HS-27A (cell line): Measurements from ENCODE around the gene KRT7.
"Not testable (repeated sequence)": the region's sequence is repeated elsewhere in the genome, so short reads cannot be mapped to it uniquely, and the experiment has no call there.

Experiments used
- DNase-seq: peaks from one replicate; pipeline ENCODE4 v3.0.0-alpha.2; 2012; ENCODE audit warnings: low read depth, missing footprints

KRT7 gene

DNA sequence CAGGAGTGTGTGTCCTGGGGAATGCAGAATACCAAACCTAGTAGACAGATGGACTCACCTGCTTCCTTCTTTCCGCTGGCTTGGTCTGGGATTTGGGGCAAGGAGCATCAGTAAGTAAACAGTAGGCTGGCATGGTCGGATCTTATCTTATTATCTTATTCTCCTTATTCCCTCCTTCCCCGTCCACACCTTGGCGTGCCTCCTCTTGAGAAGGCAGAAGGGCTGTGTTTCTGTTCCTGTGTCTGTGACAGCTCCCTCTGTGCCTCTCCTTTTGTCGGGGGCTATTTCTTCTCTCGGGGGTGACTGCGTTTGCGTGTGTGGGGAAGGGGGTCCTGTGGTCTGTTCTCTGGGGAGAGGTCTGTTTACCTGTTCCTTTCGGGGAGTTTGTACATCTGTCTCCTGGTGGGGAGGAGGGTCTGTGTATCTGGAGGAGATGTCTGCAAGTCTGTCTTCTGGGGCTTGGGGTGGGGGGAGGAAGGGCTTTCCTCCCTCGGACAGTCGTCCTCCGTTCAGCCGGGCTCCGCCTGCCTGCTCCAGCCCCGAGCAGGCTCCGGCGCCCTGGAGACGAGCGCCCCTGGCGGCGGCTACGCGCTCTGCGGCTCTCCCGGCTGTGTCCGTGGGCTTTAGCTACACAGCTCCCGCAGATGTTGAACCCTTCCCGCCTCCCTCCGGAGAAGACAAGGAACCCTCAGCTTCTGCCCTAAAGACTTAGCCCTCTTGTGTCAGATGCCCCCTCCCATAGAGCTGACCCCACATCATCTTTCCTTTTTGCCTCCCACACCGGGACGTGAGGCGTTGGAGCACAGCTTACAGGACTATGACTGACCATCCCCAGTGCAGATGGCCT, 45.8 kb downstream of the KRT7 start:
- DNase-seq, result no peak

DNA sequence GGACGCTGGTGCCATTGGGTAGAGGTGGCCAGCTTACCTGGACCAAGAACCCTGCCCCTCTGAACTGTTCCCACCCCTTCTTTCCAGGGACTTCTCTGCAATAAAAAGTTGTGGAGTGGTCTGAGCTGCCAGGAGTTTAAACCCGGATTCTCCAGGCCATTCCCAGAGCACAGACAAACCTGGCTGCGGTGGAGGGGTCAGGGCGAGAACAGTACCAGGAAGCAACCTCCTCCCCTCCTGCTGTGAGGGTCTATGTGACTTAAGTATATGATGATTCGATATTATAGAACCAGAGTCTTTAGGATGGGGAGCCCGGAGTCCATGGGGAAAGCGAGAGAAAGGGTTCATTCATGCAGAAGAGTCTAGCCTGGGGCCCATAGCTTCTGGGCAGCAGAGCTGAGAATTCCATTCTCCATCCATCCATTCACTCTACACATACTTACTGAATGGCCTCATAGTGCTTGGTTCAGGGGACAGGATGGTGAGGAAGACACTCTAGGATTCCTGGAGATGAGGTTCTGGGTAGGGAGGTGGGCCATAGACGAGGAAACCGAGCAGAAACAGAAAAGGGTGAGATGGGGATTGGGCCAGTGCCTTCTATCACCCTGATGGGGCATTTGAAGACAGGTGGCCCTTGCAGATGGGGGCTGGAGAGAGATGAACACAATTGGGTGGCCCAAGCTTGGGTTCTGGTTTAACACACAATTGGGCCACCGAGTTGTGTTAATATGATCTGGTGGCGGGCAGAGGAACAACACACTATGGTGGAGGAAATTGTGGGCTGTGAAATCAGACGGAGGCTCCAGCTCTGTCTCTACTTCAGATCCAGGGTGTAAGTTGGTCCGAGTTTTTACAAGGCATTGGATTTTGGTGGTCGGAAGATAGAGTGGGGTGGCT, 46.6 kb downstream of the KRT7 start:
- no peak for DNase-seq

DNA sequence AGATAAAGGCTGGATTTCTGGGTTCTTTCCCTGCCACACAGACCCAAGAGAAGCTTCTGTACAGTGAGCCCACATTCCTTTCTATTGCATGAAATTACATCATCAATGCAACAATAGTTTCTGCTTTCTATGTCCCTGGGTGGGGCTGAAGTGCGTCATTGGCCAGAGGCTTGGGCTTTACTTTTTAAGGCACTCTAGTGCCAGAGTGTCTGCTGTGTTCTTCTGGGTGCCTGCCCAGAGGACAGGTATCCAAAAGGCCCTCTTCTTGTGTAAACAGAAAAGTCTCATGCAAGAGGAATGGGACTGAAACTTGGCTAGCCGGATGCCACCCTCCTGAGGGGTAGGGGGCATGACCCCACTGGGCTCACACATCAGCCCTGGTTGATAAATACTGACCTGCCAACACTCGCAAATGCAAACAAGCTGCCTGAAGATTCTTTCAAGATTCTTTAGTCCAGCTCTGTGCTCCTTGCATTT, 47.3 kb downstream of the KRT7 start:
- peak; percentile 94 for DNase-seq

DNA sequence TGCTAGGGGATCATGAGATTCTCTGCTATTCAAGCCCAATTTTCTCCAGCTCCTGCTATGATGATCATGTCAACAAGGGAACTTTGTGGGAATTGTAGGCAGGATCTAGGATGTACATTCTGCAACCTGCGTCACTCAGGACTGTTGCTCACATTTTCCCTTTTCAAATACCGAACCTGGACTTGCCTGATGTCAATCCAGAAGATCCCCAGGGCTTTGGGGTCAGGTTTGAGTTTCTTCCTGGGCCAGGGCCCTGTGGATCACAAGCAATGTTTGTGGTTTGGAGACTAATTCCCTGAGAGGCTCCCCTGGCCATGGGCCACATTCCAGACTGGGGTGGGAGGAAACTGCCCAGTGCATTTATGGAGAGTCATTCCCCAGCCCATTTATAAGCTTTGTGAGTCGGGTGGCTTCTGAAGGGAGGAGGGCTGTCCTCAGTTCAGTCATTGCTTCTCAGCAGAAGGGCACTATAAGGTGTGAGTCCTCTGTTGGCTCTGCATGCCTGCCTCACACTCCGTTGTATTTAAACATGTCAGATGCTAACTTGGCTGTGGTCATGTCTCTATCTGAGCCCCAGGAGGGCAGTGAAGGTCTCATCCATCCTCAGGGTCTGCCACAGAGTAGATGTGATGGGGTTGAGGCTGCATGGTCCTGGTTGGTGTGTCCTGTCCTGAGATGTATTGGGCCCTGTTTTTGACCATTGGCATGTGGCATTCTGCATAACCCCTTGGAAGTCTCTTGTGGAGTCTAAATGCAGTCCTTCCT, 47.9 kb downstream of the KRT7 start:
- peak; percentile 97 for DNase-seq

DNA sequence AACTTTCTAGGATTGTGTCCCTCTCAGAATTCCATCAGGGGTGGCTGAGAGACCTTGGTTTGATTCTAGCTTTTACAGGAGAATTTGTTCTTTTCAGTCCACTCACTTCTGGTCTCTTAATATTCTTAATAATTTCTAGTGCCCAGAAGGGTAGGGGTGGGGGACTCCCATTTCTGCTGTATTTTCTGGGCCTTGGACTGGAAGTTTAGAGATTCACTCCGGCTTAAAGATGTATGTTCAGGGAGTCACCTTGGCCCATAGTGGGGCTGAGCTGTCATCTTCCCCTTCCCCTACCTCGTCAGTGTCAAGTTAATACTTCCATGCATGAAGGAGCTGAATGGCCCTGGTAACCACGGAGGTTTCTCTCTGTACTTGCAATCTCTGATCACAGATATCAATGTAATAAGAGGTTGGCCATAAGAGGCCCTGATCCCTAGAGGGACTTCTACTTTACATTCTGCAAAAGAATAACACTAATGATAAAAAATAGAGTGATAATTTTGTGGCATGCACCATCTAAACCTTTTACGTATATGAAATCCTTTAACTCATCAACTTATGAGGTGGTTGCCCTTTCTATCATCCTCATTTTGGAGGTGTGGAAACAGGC, 51.6 kb downstream of the KRT7 start:
- DNase-seq, result no peak

DNA sequence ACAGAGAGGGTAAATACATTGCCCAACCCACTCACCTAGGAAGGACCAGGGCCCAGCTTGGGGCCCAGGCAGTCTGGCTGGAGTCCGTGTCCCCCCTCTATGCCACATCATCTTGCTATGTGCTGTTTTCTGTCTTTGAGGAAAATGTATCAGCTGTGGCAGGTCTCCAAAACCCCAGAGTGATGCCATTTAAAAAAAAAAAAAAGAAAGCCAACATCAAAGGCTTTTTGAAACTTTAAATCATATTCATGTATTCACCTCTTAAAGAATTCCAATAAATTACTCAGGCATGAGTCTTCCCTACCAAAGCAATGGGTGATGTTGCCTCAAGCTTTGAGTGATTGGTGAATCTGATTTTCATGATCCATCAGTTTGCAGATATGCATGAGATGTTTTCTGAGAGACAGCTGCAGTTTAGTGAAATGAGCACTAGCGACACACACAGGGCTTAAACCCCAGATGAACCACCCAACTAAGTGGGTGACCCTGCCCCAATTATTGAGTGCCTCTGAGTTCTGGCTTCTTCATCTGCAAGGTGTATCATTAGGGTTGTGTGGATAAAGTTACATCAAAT, 52.2 kb downstream of the KRT7 start:
- peak; percentile 87 for DNase-seq

DNA sequence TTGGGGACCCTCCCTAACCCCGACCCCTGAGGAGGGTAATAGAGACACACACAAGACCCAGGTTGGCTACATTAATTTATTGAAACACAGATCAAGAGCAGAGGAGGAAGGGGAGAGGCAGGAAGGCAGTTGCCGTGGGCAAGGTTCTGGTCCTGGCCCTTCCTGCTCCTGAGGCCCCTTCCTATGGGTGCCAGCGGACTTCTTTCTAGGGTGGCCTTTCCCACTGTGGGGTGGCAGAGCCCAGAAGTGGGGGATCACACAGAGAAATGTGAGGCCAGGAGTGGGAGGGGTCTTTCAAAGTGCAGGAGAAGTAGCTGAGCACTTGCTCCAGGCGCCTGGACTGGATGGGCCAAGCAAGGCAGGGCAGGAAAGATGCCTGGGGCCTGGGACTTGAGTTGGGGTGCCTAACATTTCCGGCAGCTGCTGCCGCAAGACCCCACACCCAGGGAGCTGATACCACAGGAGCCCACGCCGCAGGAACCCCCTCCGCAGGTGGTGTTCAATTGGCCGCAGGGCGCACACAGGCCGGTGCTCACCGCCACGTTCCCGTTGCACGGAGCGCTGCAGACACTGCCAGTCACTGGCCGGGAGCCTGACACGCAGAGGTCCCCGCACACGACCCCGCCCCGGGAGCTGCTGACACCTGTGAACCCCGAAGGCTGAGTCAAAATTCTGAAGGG, 52.9 kb downstream of the KRT7 start:
- DNase-seq, result no peak

DNA sequence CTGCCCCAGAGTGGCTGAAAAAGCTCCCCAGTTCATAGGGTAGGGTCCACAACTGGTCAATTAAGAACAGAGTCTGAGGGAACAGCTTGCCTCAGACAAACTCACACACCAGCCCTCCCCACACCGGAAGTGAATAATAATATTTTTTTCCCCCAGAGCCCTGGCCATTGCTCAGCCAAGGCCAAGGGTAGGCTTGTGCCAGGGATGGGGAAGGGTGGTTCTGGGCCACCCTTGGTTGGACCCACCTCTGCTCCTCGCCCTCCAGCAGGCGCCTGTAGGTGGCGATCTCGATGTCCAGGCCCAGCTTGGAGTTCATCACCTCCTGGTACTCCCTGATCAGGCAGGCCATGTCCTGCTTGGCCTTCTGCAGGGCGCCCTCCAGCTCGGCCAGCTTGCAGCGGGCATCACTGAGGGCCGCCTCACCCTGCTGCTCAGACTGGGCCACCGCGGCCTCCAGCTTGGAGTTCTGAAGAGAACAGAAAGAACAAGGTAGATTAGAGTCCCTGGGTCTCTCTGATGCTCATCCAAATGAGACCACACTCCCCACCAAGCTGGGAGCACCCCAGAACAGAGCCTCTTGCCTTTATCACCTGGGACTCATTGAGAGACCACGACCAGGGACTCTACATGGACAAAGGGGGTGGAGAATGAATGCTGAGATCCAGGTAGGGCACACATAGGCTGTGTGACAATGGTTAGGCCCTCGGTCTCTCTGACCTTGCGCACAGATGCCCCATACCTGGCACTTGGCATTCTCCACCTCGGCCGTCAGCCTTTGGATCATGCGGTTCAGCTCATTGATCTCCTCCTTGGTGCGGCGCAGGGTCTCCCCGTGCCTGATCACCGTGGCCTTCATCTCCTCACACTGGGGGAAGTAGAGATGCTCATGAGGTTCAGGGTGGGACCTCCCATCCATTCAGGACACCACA, 54.1 kb downstream of the KRT7 start:
- not testable (repeated sequence) for DNase-seq

DNA sequence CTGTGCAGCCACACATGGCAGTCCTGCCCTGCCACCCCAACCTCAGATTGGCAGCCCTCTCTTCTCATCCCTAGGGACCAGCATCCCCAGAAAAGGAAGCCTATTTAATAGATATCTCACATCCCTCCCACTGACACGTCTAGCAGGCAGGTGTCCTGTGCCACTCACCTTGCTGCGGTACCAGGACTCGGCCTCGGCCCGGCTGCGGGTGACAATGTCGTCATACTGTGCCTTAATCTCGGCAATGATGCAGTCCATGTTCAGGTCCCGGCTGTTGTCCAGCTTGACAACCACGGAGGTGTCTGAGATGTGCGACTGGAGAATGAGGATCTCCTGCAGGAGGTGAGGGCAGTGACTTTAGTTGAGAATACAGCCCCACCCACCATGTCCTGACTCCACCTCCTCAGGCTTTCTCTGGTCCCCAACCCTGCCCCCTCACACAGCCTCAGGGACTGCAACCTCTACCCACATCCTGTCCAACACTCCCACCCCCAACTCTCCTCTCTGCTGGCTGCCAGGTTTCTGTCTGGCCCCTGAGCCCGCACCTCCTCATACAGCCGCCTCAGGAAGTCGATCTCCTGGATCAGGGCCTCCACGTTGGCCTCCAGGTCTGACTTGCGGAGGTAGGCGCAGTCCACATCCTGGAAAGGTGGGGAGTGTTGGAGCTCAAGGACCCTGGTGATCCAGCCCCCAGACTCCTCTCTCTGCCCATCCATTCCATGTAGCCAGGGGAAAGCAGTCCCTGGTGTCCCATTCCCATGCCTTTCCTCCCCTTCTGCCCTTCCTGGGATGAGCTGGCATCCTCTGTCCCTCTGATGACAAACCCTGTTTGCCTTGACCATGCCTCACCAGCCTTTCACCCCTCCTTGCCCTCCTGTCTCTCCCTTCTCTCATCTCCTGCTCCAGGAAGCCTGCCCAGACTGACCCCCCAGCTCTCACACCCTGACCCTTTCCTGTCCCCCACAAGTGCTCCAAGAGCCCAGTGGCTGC, 55.1 kb downstream of the KRT7 start:
- DNase-seq, result not testable (repeated sequence)

DNA sequence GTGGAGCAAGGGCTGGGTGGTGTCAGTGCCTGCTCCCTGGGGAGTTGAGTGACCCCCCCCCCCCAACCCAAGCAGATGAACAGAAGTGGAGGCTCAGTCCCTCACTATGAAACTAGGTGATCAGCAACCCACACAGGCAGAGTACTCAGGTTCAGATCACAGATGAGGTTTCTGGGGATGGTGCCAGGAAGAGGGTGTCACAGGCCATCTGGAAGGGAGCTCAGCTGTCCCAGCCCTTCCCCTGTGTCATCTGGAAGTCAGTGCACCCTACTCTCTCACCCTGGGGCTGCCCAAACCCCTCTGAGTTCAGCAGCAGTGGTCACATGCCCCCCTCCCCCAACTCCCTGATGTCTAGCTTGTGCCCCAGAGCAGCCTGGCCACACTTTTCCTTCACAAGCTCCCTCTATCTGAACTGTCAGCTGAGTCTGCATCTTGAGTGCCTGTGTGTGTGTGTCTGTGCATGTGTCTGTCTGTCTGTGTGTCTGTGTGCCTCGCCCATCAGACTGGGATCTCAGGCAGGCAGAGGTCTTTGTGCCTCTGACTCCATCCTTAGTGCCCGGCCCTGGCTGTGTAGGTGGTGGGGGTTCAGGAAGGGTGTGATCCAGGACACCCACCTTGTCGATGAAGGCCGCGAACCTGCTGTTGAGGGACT, 57.6 kb downstream of the KRT7 start:
- DNase-seq, result not testable (repeated sequence)

DNA sequence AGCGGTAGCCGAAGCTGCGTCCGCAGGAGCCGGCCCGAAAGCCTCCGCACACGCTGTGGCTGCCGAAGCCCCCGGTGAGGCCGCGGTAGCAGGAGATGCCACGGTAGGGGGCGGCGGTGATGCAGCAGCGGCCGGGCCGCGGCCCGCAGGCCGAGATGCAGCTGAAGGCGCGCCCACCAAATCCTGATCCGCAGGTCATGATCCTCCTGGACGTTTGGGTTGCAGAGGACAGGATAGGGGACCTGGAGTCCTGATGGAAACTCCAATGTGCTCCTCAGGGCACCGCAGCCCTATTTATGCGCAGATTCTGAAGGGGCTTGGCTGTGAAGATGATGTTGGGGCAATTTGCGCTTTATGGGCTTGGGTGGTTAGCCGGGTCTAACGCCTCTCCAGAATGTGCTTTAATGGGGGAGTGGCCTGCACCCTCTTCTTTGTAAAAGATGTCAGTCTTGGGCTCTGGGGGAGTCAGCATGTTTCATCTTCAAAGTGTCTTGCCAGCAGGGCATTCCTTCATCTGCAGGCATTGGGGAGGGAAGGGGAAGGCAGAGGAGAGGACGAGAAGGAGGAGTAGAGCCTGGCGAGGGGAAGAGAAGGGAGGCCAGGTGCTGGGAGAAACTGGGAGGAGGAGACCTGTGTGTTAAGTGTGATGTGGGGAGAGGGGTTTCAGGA, 58.4 kb downstream of the KRT7 start, which contains the start of gene KRT81:
Gene KRT81 (minus strand): TSS at position 268 of the 669 bp plus-strand sequence. CDS start 69 bp downstream, at position 199.
- DNase-seq, result no peak

DNA sequence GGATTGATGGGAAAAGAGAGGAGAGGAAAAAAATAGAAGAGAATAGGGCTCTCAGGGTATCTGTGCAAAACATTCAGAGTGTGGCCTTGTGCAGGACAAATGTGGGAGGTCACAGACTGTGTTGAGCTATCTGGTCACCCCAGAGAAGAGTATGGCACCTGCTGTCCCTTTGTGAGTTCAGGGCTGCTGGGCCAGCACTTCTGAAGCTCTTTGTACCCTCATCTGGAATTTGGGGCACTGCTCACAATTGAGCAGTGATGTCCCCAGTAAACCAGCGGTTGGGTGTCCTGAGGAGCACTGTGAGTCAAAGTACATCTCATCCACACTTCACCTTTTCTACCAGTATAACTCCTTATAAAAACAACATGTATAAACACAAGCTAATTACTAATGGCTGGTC, 60.9 kb downstream of the KRT7 start:
- no peak for DNase-seq

DNA sequence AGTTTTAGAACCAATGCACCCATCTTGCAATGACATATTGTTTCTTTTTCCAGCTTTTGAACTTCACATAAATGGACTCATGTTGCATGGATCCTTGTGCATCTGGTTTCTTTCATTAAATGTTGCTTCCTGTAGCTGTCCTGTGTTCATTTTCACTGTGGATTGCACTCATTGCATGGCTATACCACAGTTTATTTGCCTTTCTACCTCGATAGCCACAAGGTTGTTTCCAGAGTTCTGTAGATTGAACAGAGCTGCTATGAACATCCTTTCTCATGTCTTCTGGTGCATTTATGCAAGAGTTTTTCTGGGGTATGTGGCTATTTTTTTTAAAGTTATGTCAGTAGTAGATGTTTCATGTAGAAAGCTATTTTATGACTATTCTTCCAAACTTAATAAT, 61.8 kb downstream of the KRT7 start:
- no peak for DNase-seq

DNA sequence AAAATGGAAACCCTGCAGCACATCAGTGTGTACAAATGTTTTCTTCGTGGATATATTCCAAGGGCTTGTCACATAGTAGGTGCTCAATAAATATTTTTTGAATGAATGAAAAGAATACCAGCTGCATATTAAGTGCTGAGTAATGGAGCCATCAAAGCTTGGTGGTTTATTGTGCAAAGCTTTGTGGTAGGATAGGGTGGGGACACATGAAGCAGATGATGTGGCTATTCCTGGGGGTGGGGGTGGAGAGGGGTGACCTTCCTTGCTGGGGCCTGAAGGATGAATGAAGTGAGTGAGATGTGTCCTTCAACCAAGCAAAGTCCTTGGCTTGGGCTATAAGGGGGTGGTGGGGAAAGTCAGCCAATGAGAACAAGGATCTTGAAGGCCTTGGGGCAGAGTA, 62.6 kb downstream of the KRT7 start:
- DNase-seq, result no peak

DNA sequence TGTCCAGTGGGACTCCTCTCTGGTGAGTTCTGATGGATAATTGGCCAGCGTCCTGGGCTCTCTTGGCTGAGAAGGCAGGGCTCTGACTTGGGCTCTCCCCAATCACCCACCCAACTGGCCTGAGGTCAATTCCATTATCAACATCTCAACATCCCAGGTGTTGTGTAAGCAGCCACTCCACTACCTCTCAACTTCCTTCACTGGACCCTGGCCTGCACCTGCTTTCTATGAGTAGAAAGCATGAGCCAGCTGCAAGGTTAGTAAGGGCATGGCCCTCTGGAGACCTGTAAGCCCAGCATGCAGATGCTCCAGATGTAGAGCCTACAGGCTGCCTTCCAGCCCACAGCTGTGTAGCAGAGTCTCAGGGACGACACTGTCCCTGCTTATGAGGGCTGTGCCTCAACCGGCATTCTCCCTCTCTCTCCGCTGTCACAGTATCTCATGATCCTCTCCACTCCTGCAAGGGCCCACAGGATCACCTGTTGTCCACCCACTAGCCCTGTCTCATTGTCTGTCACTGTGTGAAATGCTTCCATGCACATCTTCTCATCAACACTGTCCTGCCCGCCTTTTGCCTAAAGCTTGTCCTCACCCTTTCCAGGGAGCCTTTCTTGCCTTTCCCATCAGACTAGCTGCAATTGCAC, 63.7 kb downstream of the KRT7 start:
- DNase-seq, result no peak
